HG02571 (cell line): Measurements from ENCODE around the gene ZMIZ1.
A peak's percentile ranks its signal among the peaks of the same experiment; 100 is the strongest.
"Not testable (repeated sequence)": the region's sequence is repeated elsewhere in the genome, so short reads cannot be mapped to it uniquely, and the experiment has no call there.

Experiments used
- ATAC-seq: cut with Tn5 transposase; IDR thresholded peaks from one replicate; pipeline ENCODE4 v1.9.1; 2021; ENCODE audit warnings: mild to moderate bottlenecking, moderate library complexity; ENCODE audit not compliant: unreplicated experiment

Gene ZMIZ1

DNA sequence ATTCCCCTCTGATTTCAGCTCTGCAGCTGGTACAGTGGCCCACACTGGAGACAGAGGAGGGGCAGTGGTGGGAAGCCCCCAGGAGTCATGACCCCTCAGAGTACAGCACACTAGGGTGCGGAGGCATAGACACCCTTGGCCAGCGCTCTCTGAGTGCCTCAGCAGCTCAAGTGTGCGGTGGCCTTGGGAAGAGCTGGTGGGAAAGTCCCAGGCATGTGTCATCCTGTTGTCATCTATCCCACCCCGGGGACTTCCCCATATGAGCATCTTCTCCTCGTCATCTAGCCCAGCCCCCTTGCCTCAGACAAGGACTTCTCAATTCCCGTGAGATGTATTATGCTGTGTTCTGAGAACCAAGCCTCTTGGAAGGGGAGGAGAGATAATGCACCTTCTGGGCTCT, 262.9 kb downstream of the ZMIZ1 start:
- ATAC-seq, result peak; percentile 76

- not testable (repeated sequence) for ATAC-seq
These were observed 264.0 kb downstream of the ZMIZ1 start for GRCh38 chr10:79332610-79333315.

- ATAC-seq, result no peak
These were observed 264.7 kb downstream of the ZMIZ1 start for GRCh38 chr10:79333513-79333912.

GRCh38 chr10:79334573-79334972, 265.8 kb downstream of the ZMIZ1 start:
- ATAC-seq, result no peak

GRCh38 chr10:79335094-79335469, 266.3 kb downstream of the ZMIZ1 start:
- ATAC-seq, result no peak

DNA sequence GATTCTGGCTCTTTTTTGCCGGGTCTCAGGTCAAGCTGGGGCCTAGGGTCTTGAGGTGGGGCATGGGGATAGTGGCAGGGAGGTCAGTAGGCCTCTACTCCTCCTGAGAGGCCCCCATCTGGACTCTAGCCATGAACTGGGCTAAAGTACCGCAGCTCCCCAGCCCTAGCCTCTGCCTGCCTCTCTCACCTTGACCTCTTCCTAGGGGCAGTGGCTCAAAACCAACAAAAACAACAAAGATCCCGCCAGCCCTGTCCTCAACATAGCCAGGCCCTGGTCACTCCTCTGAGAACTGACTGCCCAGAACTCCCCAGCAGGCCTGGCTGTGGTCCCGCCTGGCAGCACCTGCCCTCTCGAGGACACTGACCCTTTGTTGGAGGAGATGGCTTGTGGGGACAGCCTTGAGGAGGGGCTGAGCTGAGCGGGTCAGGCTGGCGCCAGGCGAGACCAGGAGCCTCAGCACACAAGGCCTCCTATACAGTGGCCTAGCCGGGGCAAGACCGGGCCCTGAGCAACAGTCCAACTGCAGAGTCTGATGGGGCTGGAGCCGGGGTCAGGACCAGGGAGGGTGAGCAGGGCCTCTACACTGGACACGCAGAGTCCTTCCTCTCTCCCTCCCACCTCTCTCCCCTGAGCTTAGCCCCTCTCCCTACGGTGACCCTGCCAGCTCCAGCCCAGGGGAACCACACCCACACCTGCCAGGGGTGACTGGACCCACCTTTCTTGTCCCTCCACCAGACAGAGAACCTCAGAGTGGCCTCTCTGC, 266.9 kb downstream of the ZMIZ1 start:
- no peak for ATAC-seq

GRCh38 chr10:79336276-79336675, 267.5 kb downstream of the ZMIZ1 start:
- no peak for ATAC-seq

DNA sequence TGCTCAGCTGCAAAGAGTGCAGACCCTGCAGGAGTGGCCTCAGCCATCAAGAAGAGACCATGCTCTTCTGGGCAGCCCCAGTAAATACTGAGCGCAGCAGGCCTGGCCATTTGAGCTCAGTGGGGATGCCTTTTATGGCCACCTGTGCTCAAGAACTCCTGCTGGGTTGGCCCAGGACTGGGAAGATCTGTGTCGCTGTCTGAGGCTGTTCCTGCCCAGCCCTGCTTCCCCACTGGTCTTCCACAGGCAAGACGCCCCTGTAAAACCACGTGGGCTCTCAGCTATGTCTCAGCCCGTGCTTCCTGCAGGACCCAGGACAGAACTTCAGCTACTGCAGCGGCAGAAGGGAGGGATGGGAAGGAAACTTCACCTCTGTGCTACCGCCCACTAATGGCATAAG, 268.0 kb downstream of the ZMIZ1 start:
- no peak for ATAC-seq

- not testable (repeated sequence) for ATAC-seq
These were observed 269.2 kb downstream of the ZMIZ1 start for GRCh38 chr10:79337783-79338469.

DNA sequence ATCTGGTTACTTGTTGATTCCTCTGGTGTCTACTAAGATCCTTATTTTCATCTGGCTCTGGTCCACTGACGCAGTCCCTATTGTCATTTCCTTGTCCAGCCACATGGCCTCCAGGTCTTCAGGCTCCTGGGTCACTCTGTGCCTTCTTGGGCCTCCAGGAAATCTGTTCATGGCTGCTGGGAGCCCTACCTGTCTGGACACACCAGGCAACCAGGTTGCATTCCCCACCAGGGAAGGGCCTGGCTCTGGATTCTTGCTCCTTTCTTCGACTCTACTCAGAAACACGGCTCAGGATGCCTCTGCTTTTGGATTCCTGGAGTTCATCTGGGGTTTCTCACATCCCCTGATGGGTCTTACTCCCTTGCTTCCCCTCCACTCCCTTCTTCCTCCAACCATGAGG, 270.5 kb downstream of the ZMIZ1 start:
- no peak for ATAC-seq

DNA sequence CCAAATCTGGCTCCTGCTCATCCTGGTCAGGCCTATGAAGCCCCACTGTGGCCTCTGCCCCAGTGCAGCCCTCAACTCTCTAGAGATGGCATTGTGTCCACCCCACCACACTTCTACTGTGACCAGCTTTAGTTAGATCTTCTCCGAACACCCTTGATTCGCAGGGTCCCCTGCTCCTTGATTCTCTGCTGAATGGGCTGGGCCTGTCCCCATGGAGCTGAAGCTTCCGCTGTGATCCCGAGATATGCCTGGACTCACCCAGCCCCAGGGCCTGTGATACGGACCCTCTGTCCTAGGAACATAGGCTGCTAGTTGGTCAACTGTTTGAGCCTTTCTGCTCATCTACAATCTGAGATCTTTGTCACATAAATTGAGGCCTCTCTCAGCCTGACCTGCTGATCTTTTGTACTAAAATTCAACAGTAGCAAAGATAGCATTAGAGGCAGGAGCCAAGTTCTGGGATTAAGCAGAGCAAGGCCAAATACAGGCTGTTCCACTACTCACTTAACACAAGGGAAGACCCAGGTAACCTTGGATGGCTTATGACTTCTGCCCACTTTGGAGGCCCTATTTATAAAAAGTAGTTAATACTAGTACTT, 272.0 kb downstream of the ZMIZ1 start:
- no peak for ATAC-seq

- no peak for ATAC-seq
These were observed 273.6 kb downstream of the ZMIZ1 start for GRCh38 chr10:79342295-79342761.

DNA sequence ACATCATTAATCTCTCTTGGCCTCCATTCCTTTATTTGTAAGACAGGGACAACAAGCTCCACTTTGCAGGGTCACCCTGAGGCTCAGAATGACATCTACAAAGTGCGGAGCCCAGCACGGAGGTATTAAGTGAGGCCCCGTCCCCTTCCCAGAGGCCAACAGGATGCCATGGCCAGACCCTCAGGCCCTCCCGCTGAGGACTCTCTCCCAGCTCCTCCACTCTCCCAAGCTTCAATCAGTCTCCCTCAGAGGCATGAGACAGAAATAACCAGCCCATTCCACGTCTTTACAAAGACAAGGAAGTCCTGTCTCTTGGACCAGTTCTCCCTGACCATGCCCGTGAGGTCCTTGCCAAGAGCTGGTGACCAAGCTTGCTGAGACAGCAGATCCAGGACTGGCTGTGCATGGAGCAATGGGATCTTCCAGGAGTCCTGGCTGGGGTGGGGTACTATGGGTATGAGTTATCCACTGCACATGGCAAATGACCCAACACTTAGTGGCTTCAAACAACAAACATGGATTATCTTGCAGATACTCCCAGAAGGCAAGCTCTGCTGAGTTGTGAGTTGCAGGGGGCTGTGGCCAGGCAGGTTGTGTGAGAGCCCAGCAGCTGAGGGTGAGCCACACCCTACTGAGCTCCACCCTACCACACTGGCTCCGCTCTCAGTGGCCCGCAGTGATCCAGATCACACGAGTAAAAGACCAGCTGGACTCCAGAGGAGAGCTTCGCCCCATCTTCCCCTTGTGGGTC, 274.2 kb downstream of the ZMIZ1 start:
- ATAC-seq, result no peak

GRCh38 chr10:79344502-79345195, 275.9 kb downstream of the ZMIZ1 start:
- ATAC-seq, result no peak

GRCh38 chr10:79345241-79346011, 276.7 kb downstream of the ZMIZ1 start:
- no peak for ATAC-seq

DNA sequence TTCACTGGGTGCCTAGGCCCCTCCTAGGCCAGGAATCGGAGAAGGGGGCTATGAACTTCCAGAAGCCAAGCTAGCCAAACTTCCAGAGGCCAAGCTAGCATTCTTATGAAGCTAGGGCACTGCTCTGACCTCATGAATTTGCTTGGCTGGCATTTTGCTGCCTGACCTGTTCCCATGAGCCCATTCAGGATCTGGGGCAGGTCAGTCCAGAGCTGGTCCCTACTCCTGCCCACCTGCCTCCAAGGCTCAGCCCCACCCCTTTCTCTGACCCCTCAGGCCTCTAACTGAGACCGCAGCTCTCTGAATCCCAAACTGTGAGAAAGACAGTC, 277.2 kb downstream of the ZMIZ1 start:
- no peak for ATAC-seq

DNA sequence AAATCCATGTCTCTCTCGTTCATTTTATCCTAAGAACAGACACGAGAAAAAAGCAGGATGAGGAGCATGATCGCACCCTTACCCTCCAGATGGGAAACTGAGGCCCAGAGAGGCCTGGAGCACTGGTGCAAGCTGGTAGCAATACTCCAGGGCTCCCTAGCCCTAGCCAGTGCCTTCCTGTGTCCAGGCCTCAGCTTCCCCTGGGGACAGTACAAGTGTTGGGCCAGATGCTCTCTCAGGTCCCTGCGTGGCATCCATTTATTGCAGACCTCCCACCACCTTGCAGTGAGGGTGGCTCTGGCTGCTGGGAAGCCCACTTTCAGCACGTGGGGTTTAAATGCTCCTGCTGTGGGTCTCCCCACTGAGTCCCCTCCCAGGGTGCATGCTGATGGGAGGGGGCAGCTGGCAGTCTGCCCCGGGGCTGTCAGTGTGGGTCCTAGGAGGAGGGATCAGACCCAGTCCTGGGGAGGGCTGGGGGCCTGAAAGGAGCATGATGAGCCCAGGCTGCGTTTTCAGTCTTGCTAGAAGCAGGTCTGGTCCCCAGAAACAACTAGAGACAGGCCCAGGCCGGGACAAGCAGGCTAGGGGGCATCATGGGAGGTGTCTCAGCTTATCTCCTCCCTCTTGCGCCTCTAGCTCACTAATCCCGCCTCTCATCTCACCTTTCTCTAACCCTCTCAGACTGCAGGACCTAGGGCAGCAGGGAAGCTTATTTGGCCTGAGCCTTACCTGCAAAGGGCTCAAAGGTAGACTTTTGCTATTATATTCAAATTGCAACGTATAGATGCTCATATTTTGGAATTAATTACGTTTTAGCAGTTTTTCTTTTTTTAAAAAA, 277.8 kb downstream of the ZMIZ1 start:
- no peak for ATAC-seq

DNA sequence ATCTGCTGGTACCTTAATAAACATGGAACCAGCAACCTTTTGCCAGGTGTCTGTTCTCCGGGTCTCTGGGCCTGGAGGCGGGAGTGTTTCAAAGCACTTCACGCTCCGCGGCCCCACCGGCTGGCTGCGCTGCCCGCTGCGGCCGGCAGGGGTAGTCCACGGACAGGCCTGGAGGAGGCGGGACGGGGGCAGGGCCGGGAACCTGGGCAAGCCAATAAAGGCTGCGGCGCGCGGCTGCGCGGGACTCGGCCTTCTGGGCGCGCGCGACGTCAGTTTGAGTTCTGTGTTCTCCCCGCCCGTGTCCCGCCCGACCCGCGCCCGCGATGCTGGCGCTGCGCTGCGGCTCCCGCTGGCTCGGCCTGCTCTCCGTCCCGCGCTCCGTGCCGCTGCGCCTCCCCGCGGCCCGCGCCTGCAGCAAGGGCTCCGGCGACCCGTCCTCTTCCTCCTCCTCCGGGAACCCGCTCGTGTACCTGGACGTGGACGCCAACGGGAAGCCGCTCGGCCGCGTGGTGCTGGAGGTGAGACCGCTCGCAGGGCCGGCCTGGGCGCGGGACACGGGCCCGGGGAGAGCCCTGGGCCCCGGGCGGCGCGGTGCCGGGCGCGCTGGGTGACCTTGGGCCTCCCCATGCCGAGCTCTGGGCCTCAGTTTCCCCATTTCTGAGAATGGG, 278.6 kb downstream of the ZMIZ1 start, which contains the start of gene PPIF:
Gene PPIF (plus strand): TSS at position 244 of the 668 bp plus-strand sequence. CDS start 80 bp downstream, at position 324.
- ATAC-seq, result peak; percentile 75
